Trophoblast cell (in vitro differentiated cells and primary cell): ENCODE data around the gene PANX1.
"Not testable (repeated sequence)": the region's sequence is repeated elsewhere in the genome, so short reads cannot be mapped to it uniquely, and the experiment has no call there.

Experiments used
- DNase-seq, 2 donors: peaks; one replicate each; pipeline ENCODE4 v3.0.0-alpha.2; 2016
- H2AFZ ChIP-seq: 2 replicates; pipeline ENCODE4 v1.6.1; 2013; ENCODE audit warnings: low read length, moderate library complexity, mild to moderate bottlenecking; ENCODE audit not compliant: insufficient read depth, poor library complexity
- H2AK5ac ChIP-seq: 2 replicates; pipeline ENCODE4 v1.6.1; 2013; ENCODE audit warnings: mild to moderate bottlenecking, low read length
- H2BK120ac ChIP-seq: 2 replicates; pipeline ENCODE4 v1.6.1; 2013; ENCODE audit warnings: low read length, mild to moderate bottlenecking, moderate library complexity; ENCODE audit not compliant: insufficient read depth, poor library complexity
- H2BK12ac ChIP-seq: 2 replicates; pipeline ENCODE4 v1.6.1; 2013; ENCODE audit warnings: mild to moderate bottlenecking, low read length, moderate library complexity
- H2BK5ac ChIP-seq: 2 replicates; pipeline ENCODE4 v1.6.1; 2013; ENCODE audit warnings: low read length, low read depth, moderate library complexity, mild to moderate bottlenecking; ENCODE audit not compliant: poor library complexity
- H3K14ac ChIP-seq: 2 replicates; pipeline ENCODE4 v1.6.1; 2013; ENCODE audit warnings: mild to moderate bottlenecking, low read length
- H3K18ac ChIP-seq: 2 replicates; pipeline ENCODE4 v1.6.1; 2013; ENCODE audit warnings: mild to moderate bottlenecking, low read length
- H3K23ac ChIP-seq: 2 replicates; pipeline ENCODE4 v1.6.1; 2013; ENCODE audit warnings: low read length
- H3K27ac ChIP-seq: 2 replicates; pipeline ENCODE4 v1.5.1; 2013; ENCODE audit warnings: low read depth, mild to moderate bottlenecking, inconsistent platforms, low read length, moderate library complexity
- H3K27me3 ChIP-seq: 2 replicates; pipeline ENCODE4 v1.6.1; 2013; ENCODE audit warnings: inconsistent platforms, mild to moderate bottlenecking, low read length, moderate library complexity; ENCODE audit not compliant: insufficient read depth
- H3K36me3 ChIP-seq, 2 experiments: 1 replicate in 1 of 2; 2 replicates in 1 of 2; pipeline ENCODE4 v1.6.1; 2013; ENCODE audit warnings: low read length in 2 of 2, mild to moderate bottlenecking in 2 of 2, moderate library complexity in 1 of 2; ENCODE audit not compliant: insufficient read depth in 2 of 2, control insufficient read depth in 1 of 2
- H3K4ac ChIP-seq: 2 replicates; pipeline ENCODE4 v1.6.1; 2013; ENCODE audit warnings: low read depth, mild to moderate bottlenecking, low read length, moderate library complexity
- H3K4me1 ChIP-seq, 2 experiments: 1 replicate in 1 of 2; 2 replicates in 1 of 2; pipeline ENCODE4 v1.6.1; 2013; ENCODE audit warnings: low read length in 2 of 2, mild to moderate bottlenecking in 2 of 2, moderate library complexity in 1 of 2; ENCODE audit not compliant: insufficient read depth in 2 of 2, control insufficient read depth in 1 of 2
- H3K4me2 ChIP-seq: 2 replicates; pipeline ENCODE4 v1.6.1; 2013; ENCODE audit warnings: inconsistent platforms, mild to moderate bottlenecking, low read length, moderate library complexity
- H3K4me3 ChIP-seq: 2 replicates; pipeline ENCODE4 v1.5.1; 2013; ENCODE audit warnings: mild to moderate bottlenecking, low read depth, low read length, inconsistent platforms
- H3K79me1 ChIP-seq: one replicate; pipeline ENCODE4 v1.6.1; 2013; ENCODE audit warnings: low read length
- H3K79me2 ChIP-seq: 2 replicates; pipeline ENCODE4 v1.6.1; 2013; ENCODE audit warnings: low read length, mild to moderate bottlenecking; ENCODE audit not compliant: control insufficient read depth, insufficient read depth, poor library complexity
- H3K9ac ChIP-seq: 2 replicates; pipeline ENCODE4 v1.6.1; 2013; ENCODE audit warnings: mild to moderate bottlenecking, low read length
- H3K9me3 ChIP-seq: 2 replicates; pipeline ENCODE4 v1.6.1; 2013; ENCODE audit warnings: low read depth, mild to moderate bottlenecking, control low read depth, inconsistent platforms, low read length; ENCODE audit not compliant: insufficient read depth
- H4K12ac ChIP-seq: 2 replicates; pipeline ENCODE4 v1.6.1; 2013; ENCODE audit warnings: low read depth, mild to moderate bottlenecking, low read length, moderate library complexity
- H4K8ac ChIP-seq: 2 replicates; pipeline ENCODE4 v1.6.1; 2013; ENCODE audit warnings: low read depth, mild to moderate bottlenecking, low read length, moderate library complexity
- H4K91ac ChIP-seq: one replicate; pipeline ENCODE4 v1.6.1; 2013; ENCODE audit warnings: low read depth, mild to moderate bottlenecking, low read length, moderate library complexity
- WGBS: extraction: QIAGEN DNeasy Blood & Tissue Kit; methylation state at CpG from one replicate; pipeline ENCODE4 v1.1.7; 2013; ENCODE audit warnings: missing lambda C conversion rate; ENCODE audit not compliant: insufficient read length, insufficient coverage; ENCODE audit errors: extremely low coverage; 5-methylcytosine and 5-hydroxymethylcytosine counted together

The PANX1 gene

GRCh38 chr11:94153320-94153719 is 24.7 kb downstream of the PANX1 start:
- no peak overlapping the region for H3K23ac ChIP-seq
- H3K36me3 ChIP-seq, result no peaks in the 10 kb centered on the region
- H3K4me2 ChIP-seq, result no peak overlapping the region
- no peak overlapping the region for H2BK5ac ChIP-seq
- no peak overlapping the region for H2BK120ac ChIP-seq
- no peak overlapping the region for H4K91ac ChIP-seq
- WGBS, result no CpG with 5 or more reads among the region's 3 CpGs
- no peak overlapping the region for H2AK5ac ChIP-seq
- H3K4ac ChIP-seq, result no peak overlapping the region
- no peaks in the 10 kb centered on the region for H3K79me2 ChIP-seq
- H3K79me1 ChIP-seq, result no peaks in the 10 kb centered on the region
- no peaks in the 10 kb centered on the region for H3K9me3 ChIP-seq
- H3K27ac ChIP-seq, result no peak overlapping the region
- no peak overlapping the region for H4K12ac ChIP-seq
- peaks cover 5% of the 10 kb centered on the region in 2 experiments for H3K4me1 ChIP-seq
- H3K27me3 ChIP-seq, result no peaks in the 10 kb centered on the region
- no peak overlapping the region for H4K8ac ChIP-seq
- H3K9ac ChIP-seq, result no peak overlapping the region
- DNase-seq, result no peak
- no peak overlapping the region for H3K4me3 ChIP-seq
- no peak overlapping the region for H2BK12ac ChIP-seq
- no peak overlapping the region for H2AFZ ChIP-seq
- no peak overlapping the region for H3K14ac ChIP-seq
- no peak overlapping the region for H3K18ac ChIP-seq

- H3K4me2 ChIP-seq, result no peak overlapping the region
- H3K4me1 ChIP-seq, result peaks cover 5% of the 10 kb centered on the region in 2 experiments
- no peak overlapping the region for H2AK5ac ChIP-seq
- no peak overlapping the region for H3K9ac ChIP-seq
- no peak overlapping the region for H3K23ac ChIP-seq
- no CpG with 5 or more reads among the region's 3 CpGs for WGBS
- H3K4me3 ChIP-seq, result no peak overlapping the region
- H3K79me2 ChIP-seq, result no peaks in the 10 kb centered on the region
- DNase-seq, result no peak
- no peak overlapping the region for H2BK120ac ChIP-seq
- no peaks in the 10 kb centered on the region for H3K9me3 ChIP-seq
- H4K91ac ChIP-seq, result no peak overlapping the region
- no peak overlapping the region for H2AFZ ChIP-seq
- H3K27me3 ChIP-seq, result no peaks in the 10 kb centered on the region
- H2BK12ac ChIP-seq, result no peak overlapping the region
- no peak overlapping the region for H4K12ac ChIP-seq
- H3K27ac ChIP-seq, result no peak overlapping the region
- H3K18ac ChIP-seq, result no peak overlapping the region
- no peak overlapping the region for H4K8ac ChIP-seq
- H3K36me3 ChIP-seq, result no peaks in the 10 kb centered on the region
- H3K79me1 ChIP-seq, result no peaks in the 10 kb centered on the region
- H3K14ac ChIP-seq, result no peak overlapping the region
- no peak overlapping the region for H3K4ac ChIP-seq
- H2BK5ac ChIP-seq, result no peak overlapping the region
Observed at GRCh38 chr11:94154095-94154856, 25.6 kb downstream of the PANX1 start.

- H3K27me3 ChIP-seq, H3K4me1 ChIP-seq, H3K4ac ChIP-seq, H2AK5ac ChIP-seq, H4K91ac ChIP-seq, H3K18ac ChIP-seq, H2BK5ac ChIP-seq, H3K4me3 ChIP-seq, H3K36me3 ChIP-seq, H4K12ac ChIP-seq, H2BK12ac ChIP-seq, H3K23ac ChIP-seq, H3K14ac ChIP-seq, H2BK120ac ChIP-seq, H2AFZ ChIP-seq, H4K8ac ChIP-seq, DNase-seq, H3K9me3 ChIP-seq, H3K79me1 ChIP-seq, H3K27ac ChIP-seq, H3K9ac ChIP-seq, H3K4me2 ChIP-seq, H3K79me2 ChIP-seq: not testable (repeated sequence)
- no CpG with 5 or more reads among the region's 3 CpGs for WGBS
Observed at GRCh38 chr11:94157339-94157738, 28.7 kb downstream of the PANX1 start.

GRCh38 chr11:94168882-94169281 is 40.2 kb downstream of the PANX1 start:
- Histone ChIP-seq H4K91ac (no peak overlapping the region), H3K79me2 (no peaks in the 10 kb centered on the region), H4K12ac (no peak overlapping the region), H2BK5ac (no peak overlapping the region), H3K9ac (no peak overlapping the region), H3K23ac (no peak overlapping the region), H3K14ac (no peak overlapping the region), H2AK5ac (no peak overlapping the region), H3K18ac (no peak overlapping the region), H3K4me2 (no peak overlapping the region), H2BK12ac (no peak overlapping the region), H3K4me1 (peaks cover 0 to 2% of the 10 kb centered on the region in 2 experiments), H3K36me3 (no peaks in the 10 kb centered on the region), H3K27me3 (no peaks in the 10 kb centered on the region), H3K27ac (no peak overlapping the region), H2AFZ (no peak overlapping the region), H4K8ac (no peak overlapping the region), H2BK120ac (no peak overlapping the region), H3K4me3 (no peak overlapping the region), H3K4ac (no peak overlapping the region), H3K79me1 (no peaks in the 10 kb centered on the region), H3K9me3 (no peaks in the 10 kb centered on the region)
- WGBS, result no CpG with 5 or more reads among the region's 1 CpG
- DNase-seq, result no peak
